CD14-positive monocyte (primary cell): Measurements from ENCODE around the gene SLC39A6. TPM values are rescaled to one million over a fixed set of nuclear protein-coding genes. Genes with fewer than 3 reads are reported as not detected.

Experiments used
- DNase-seq, 3 donors: peaks; one replicate each; pipeline ENCODE4 v3.0.0-alpha.2; 2011 to 2022
- H2AFZ ChIP-seq: 2 replicates; pipeline ENCODE4 v1.6.0; 2012; ENCODE audit warnings: mild to moderate bottlenecking, low read depth, low read length, inconsistent platforms; ENCODE audit not compliant: insufficient read depth, poor library complexity, severe bottlenecking
- H3K27ac ChIP-seq, 2 donors: 1 replicate in 1 of 2; 2 replicates in 1 of 2; pipeline ENCODE4 v1.5.1; 2012 to 2013; ENCODE audit warnings: low read length in 2 of 2, control low read depth in 1 of 2, inconsistent platforms in 1 of 2, low read depth in 1 of 2, mild to moderate bottlenecking in 1 of 2
- H3K27me3 ChIP-seq, 2 donors: one replicate each; pipeline versions ENCODE4 v1.6.0 to v1.6.1; 2011 to 2013; ENCODE audit warnings: low read length in 2 of 2; ENCODE audit not compliant: control insufficient read depth in 2 of 2, insufficient read depth in 2 of 2
- H3K36me3 ChIP-seq, 2 donors: replicated peaks in 1 of 2; 1 replicate in 1 of 2; 2 replicates in 1 of 2; pipeline versions ENCODE4 v1.5.1 to v1.6.1; 2012 to 2013; ENCODE audit warnings: low read length in 2 of 2, control low read depth in 1 of 2, inconsistent platforms in 1 of 2, mild to moderate bottlenecking in 1 of 2; ENCODE audit not compliant: insufficient read depth in 2 of 2, control insufficient read depth in 1 of 2
- H3K4me1 ChIP-seq, 2 donors: 1 replicate in 1 of 2; 2 replicates in 1 of 2; pipeline versions ENCODE4 v1.5.1 to v1.6.1; 2012 to 2013; ENCODE audit warnings: low read length in 2 of 2, control low read depth in 1 of 2, inconsistent platforms in 1 of 2, mild to moderate bottlenecking in 1 of 2, moderate library complexity in 1 of 2; ENCODE audit not compliant: insufficient read depth in 2 of 2, control insufficient read depth in 1 of 2
- H3K4me2 ChIP-seq: replicated peaks from 2 replicates; pipeline ENCODE3; 2012; ENCODE audit warnings: low read length, moderate library complexity, mild to moderate bottlenecking; ENCODE audit not compliant: poor library complexity, severe bottlenecking; ENCODE audit errors: extremely low read depth
- H3K4me3 ChIP-seq, 3 experiments: fragments of 200-600 bp in 1 of 3; sonication (generic) in 1 of 3; replicated peaks in 1 of 3; 1 replicate in 2 of 3; 2 replicates in 1 of 3; pipeline ENCODE4 v1.5.1; 2011 to 2013; ENCODE audit warnings: low read length in 3 of 3, mild to moderate bottlenecking in 3 of 3, control low read depth in 2 of 3, low read depth in 2 of 3, inconsistent platforms in 1 of 3, moderate library complexity in 1 of 3
- H3K79me2 ChIP-seq: 2 replicates; pipeline ENCODE4 v1.6.0; 2012; ENCODE audit warnings: mild to moderate bottlenecking, control low read depth, inconsistent platforms, low read length, moderate library complexity; ENCODE audit not compliant: insufficient read depth
- H3K9ac ChIP-seq: 2 replicates; pipeline ENCODE4 v1.6.0; 2017; ENCODE audit warnings: low read length, mild to moderate bottlenecking; ENCODE audit not compliant: insufficient read depth, poor library complexity, severe bottlenecking
- H3K9me3 ChIP-seq, 2 donors: replicated peaks in 1 of 2; 1 replicate in 1 of 2; 2 replicates in 1 of 2; pipeline versions ENCODE4 v1.5.1 to v1.6.1; 2012 to 2013; ENCODE audit warnings: low read length in 2 of 2, control low read depth in 1 of 2; ENCODE audit not compliant: control insufficient read depth in 1 of 2, insufficient read depth in 1 of 2
- H4K20me1 ChIP-seq: 2 replicates; pipeline ENCODE4 v1.6.0; 2012; ENCODE audit warnings: mild to moderate bottlenecking, low read length, control low read depth, moderate library complexity; ENCODE audit not compliant: insufficient read depth
- H3K27ac Mint-ChIP-seq, 7 donors: one replicate each; pipeline ENCODE4 v1.8.0; 2020; ENCODE audit warnings: mild to moderate bottlenecking in 7 of 7, mixed read lengths in 7 of 7, moderate library complexity in 6 of 7, inconsistent platforms in 2 of 7
- H3K27me3 Mint-ChIP-seq, 3 donors: one replicate each; pipeline ENCODE4 v1.8.0; 2021 to 2022; ENCODE audit warnings: low read depth in 3 of 3, mild to moderate bottlenecking in 3 of 3, mixed read lengths in 3 of 3, moderate library complexity in 3 of 3, inconsistent platforms in 1 of 3
- H3K36me3 Mint-ChIP-seq, 2 donors: one replicate each; pipeline ENCODE4 v1.8.0; 2020; ENCODE audit warnings: mixed read lengths in 2 of 2, inconsistent platforms in 1 of 2, mild to moderate bottlenecking in 1 of 2
- H3K4me1 Mint-ChIP-seq: one replicate; pipeline ENCODE4 v1.8.0; 2020; ENCODE audit warnings: mild to moderate bottlenecking, mixed read lengths
- H3K4me3 Mint-ChIP-seq, 2 donors: one replicate each; pipeline ENCODE4 v1.8.0; 2020; ENCODE audit warnings: mild to moderate bottlenecking in 2 of 2, mixed read lengths in 2 of 2, moderate library complexity in 1 of 2
- H3K9me3 Mint-ChIP-seq, 7 donors: one replicate each; pipeline ENCODE4 v1.8.0; 2020 to 2022; ENCODE audit warnings: mixed read lengths in 7 of 7, mild to moderate bottlenecking in 6 of 7, moderate library complexity in 6 of 7, inconsistent platforms in 2 of 7
- WGBS: methylation state at CpG from one replicate; pipeline ENCODE4 v1.1.5; 2013; ENCODE audit warnings: missing lambda C conversion rate; ENCODE audit not compliant: insufficient coverage; 5-methylcytosine and 5-hydroxymethylcytosine counted together
- intact Hi-C, 2 donors: fragments of 100-400 bp; cut with micrococcal nuclease; formaldehyde crosslinking; loops; one replicate each; pipeline versions ENCODE4 v1.15.0 to v1.15.1; 2023
- polyA plus RNA-seq, 3 donors: library from polyadenylated mRNA; depleted of rRNA in 1 of 3; unstranded in 2 of 3; stranded (reverse) in 1 of 3; fragments of 300-500 nt in 2 of 3; fragments of >200 nt in 1 of 3; fragmentation: Illumina TruSeq in 2 of 3; gene quantifications; 1 replicate in 2 of 3; 2 replicates in 1 of 3; pipeline ENCODE4 v1.2.3, GENCODE V29; 2012 to 2021
- TF ChIP-seq, protein P1 (sequence below): fragments of 200-600 bp; IDR thresholded peaks from one replicate; pipeline ENCODE4 v1.8.0; 2022; ENCODE audit warnings: antibody characterized with exemption, mild to moderate bottlenecking

Gene SLC39A6
- polyA plus RNA-seq, 3 donors, result 13.2 to 20.1 (median 16.8) TPM

DNA sequence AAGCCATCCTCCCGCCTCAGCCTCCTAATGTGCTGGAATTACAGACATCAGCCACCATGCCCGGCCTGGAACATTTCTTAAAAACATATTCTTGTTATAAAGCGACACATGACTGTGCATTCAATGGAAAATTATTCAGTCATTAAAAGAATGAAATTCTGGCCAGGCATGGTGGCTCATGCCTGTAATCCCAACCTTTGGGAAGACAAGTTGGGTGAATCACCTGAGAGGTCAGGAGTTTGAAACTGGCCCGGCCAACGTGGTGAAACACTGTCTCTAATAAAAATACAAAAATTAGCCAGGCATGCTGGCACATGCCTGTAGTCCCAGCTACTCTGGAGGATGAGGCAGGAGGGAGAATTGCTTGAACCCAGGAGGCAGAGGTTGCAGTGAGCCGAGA is 40.1 kb downstream of the SLC39A6 start:
- H3K4me3 ChIP-seq, result no peak overlapping the region

DNA sequence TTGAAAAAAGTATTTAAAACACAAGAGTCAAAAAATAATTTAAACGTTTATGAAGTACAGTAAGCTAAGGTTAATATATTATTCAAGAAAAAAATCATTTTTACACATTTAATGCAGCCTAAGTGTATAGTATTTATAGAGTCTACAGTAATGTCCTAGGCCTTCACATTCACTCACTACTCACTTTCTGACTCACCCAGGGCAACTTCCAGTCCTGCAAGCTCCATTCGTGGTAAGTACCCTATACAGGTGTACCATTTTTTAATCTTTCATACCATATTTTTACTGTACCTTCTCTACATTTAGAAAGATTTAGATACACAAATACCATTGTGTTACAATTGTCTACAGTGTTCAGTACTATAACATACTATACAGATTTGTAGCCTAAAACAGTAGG is 40.9 kb downstream of the SLC39A6 start:
- no peaks in the 10 kb centered on the region for H4K20me1 ChIP-seq
- Mint-ChIP-seq H3K36me3 (no peaks in the 10 kb centered on the region), H3K27me3 (peaks cover 0 to 11% (median 0%) of the 10 kb centered on the region in 3 donors), H3K4me1 (peaks cover 2% of the 10 kb centered on the region), H3K9me3 (peaks cover 0 to 2% (median 0%) of the 10 kb centered on the region in 7 donors), H3K27ac (no peak overlapping the region), H3K4me3 (no peak overlapping the region)
- H2AFZ ChIP-seq, result no peak overlapping the region
- no peaks in the 10 kb centered on the region for H3K36me3 ChIP-seq
- no peaks in the 10 kb centered on the region for H3K79me2 ChIP-seq
- TF ChIP-seq, protein P1, sequence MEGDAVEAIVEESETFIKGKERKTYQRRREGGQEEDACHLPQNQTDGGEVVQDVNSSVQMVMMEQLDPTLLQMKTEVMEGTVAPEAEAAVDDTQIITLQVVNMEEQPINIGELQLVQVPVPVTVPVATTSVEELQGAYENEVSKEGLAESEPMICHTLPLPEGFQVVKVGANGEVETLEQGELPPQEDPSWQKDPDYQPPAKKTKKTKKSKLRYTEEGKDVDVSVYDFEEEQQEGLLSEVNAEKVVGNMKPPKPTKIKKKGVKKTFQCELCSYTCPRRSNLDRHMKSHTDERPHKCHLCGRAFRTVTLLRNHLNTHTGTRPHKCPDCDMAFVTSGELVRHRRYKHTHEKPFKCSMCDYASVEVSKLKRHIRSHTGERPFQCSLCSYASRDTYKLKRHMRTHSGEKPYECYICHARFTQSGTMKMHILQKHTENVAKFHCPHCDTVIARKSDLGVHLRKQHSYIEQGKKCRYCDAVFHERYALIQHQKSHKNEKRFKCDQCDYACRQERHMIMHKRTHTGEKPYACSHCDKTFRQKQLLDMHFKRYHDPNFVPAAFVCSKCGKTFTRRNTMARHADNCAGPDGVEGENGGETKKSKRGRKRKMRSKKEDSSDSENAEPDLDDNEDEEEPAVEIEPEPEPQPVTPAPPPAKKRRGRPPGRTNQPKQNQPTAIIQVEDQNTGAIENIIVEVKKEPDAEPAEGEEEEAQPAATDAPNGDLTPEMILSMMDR, result no peak
- H3K27me3 ChIP-seq, result no peaks in the 10 kb centered on the region
- no peak overlapping the region for H3K4me3 ChIP-seq
- H3K9me3 ChIP-seq, result no peaks in the 10 kb centered on the region
- no peak overlapping the region for H3K4me2 ChIP-seq
- DNase-seq, result no peak
- H3K9ac ChIP-seq, result no peak overlapping the region
- intact Hi-C loops, result no loop called here
- no peaks in the 10 kb centered on the region for H3K4me1 ChIP-seq
- no peak overlapping the region for H3K27ac ChIP-seq
- WGBS, result no CpG with 5 or more reads among the region's 2 CpGs

More for the DNA sequence above, 40.1 kb downstream of the SLC39A6 start:
- H3K36me3 ChIP-seq, result no peaks in the 10 kb centered on the region
- H3K9me3 ChIP-seq, result no peaks in the 10 kb centered on the region
- no peaks in the 10 kb centered on the region for H3K79me2 ChIP-seq
- H4K20me1 ChIP-seq, result no peaks in the 10 kb centered on the region
- intact Hi-C loops, result no loop called here
- H3K9ac ChIP-seq, result no peak overlapping the region
- H3K27ac ChIP-seq, result no peak overlapping the region
- Mint-ChIP-seq H3K27me3 (peaks cover 0 to 9% (median 0%) of the 10 kb centered on the region in 3 donors), H3K36me3 (no peaks in the 10 kb centered on the region), H3K4me1 (no peaks in the 10 kb centered on the region), H3K9me3 (peaks cover 0 to 2% (median 0%) of the 10 kb centered on the region in 7 donors), H3K27ac (peak overlapping the region in 1 of 7 donors; percentile 66), H3K4me3 (no peak overlapping the region)
- H3K27me3 ChIP-seq, result no peaks in the 10 kb centered on the region
- TF ChIP-seq, protein P1, result no peak
- WGBS, result 100% methylated on average over 3 of the region's 6 CpGs
- no peaks in the 10 kb centered on the region for H3K4me1 ChIP-seq
- no peak for DNase-seq
- no peak overlapping the region for H3K4me2 ChIP-seq
- no peak overlapping the region for H2AFZ ChIP-seq
